Measurements from ENCODE around the gene DIS3L2. TPM values are rescaled to one million over a fixed set of nuclear protein-coding genes. Genes with fewer than 3 reads are reported as not detected.

Gene DIS3L2
- total RNA-seq, 4 donors from 2014 or later, result 13.3 to 31.0 (median 23.6) TPM

GRCh38 chr2:232250246-232251175 lies 289.0 kb downstream of the DIS3L2 start:
- TF ChIP-seq POLR2A (IDR thresholded peaks at IDR 0.05), result no peak
- ATAC-seq, result no peak
- Histone ChIP-seq H3K4me3 (no peak overlapping the region), H3K9me3 (no peaks in the 10 kb centered on the region), H3K4me1 (no peaks in the 10 kb centered on the region), H3K36me3 (peaks cover 0 to 62% of the 10 kb centered on the region in 2 donors), H3K27ac (no peak overlapping the region), H3K27me3 (no peaks in the 10 kb centered on the region)
- WGBS, 2 donors (ENCODE audit: low coverage in 1 of 2), result 77 to 82% methylated on average over 5 of the region's 5 CpGs

GRCh38 chr2:232255033-232255432 lies 293.5 kb downstream of the DIS3L2 start:
- 100% methylated on average over 1 to 4 of the region's 5 CpGs for WGBS, 2 donors (ENCODE audit: low coverage in 1 of 2)
- Histone ChIP-seq H3K27me3 (no peaks in the 10 kb centered on the region), H3K9me3 (no peaks in the 10 kb centered on the region), H3K4me1 (peaks cover 0 to 7% (median 0%) of the 10 kb centered on the region in 3 donors), H3K4me3 (no peak overlapping the region), H3K36me3 (peaks cover 0 to 58% of the 10 kb centered on the region in 2 donors), H3K27ac (no peak overlapping the region)
- ATAC-seq, result no peak
- no peak for TF ChIP-seq EP300 (IDR thresholded peaks at IDR 0.05)
- TF ChIP-seq POLR2A (IDR thresholded peaks at IDR 0.05), result no peak
- TF ChIP-seq POLR2AphosphoS5 (IDR thresholded peaks at IDR 0.05), result no peak
- no peak for TF ChIP-seq CTCF (IDR thresholded peaks at IDR 0.05)

- Histone ChIP-seq H3K4me1 (peaks cover 0 to 7% (median 0%) of the 10 kb centered on the region in 3 donors), H3K27me3 (no peaks in the 10 kb centered on the region), H3K36me3 (peaks cover 0 to 56% of the 10 kb centered on the region in 2 donors), H3K9me3 (no peaks in the 10 kb centered on the region), H3K4me3 (no peak overlapping the region), H3K27ac (no peak overlapping the region)
- no peak for TF ChIP-seq CTCF (IDR thresholded peaks at IDR 0.05)
- no peak for TF ChIP-seq EP300 (IDR thresholded peaks at IDR 0.05)
- TF ChIP-seq POLR2A (IDR thresholded peaks at IDR 0.05), result no peak
- TF ChIP-seq POLR2AphosphoS5 (IDR thresholded peaks at IDR 0.05), result no peak
- WGBS, 2 donors (ENCODE audit: low coverage in 1 of 2), result 59% methylated on average over 3 of the region's 3 CpGs; no CpG with 5 or more reads in 1 of the 2 donors
- ATAC-seq, result no peak
Observed at GRCh38 chr2:232260075-232260474, 298.6 kb downstream of the DIS3L2 start.

GRCh38 chr2:232261776-232262175 lies 300.3 kb downstream of the DIS3L2 start:
- Histone ChIP-seq H3K4me1 (peaks cover 0 to 7% (median 0%) of the 10 kb centered on the region in 3 donors), H3K9me3 (no peaks in the 10 kb centered on the region), H3K27ac (no peak overlapping the region), H3K27me3 (no peaks in the 10 kb centered on the region), H3K36me3 (peaks cover 0 to 68% of the 10 kb centered on the region in 2 donors), H3K4me3 (no peak overlapping the region)
- ATAC-seq, result no peak
- TF ChIP-seq EP300 (IDR thresholded peaks at IDR 0.05), result no peak
- no peak for TF ChIP-seq POLR2AphosphoS5 (IDR thresholded peaks at IDR 0.05)
- 100% methylated on average over 2 of the region's 2 CpGs for WGBS, 2 donors (ENCODE audit: low coverage in 1 of 2)

- Histone ChIP-seq H3K4me3 (no peak overlapping the region), H3K4me1 (peaks cover 0 to 7% (median 0%) of the 10 kb centered on the region in 3 donors), H3K36me3 (peaks cover 0 to 79% of the 10 kb centered on the region in 2 donors), H3K9me3 (no peaks in the 10 kb centered on the region), H3K27me3 (no peaks in the 10 kb centered on the region), H3K27ac (no peak overlapping the region)
- TF ChIP-seq POLR2A (IDR thresholded peaks at IDR 0.05) (no peak), EP300 (IDR thresholded peaks at IDR 0.05) (no peak), POLR2AphosphoS5 (IDR thresholded peaks at IDR 0.05) (no peak), CTCF (IDR thresholded peaks at IDR 0.05) (no peak)
- 80 to 92% methylated on average over 2 to 14 of the region's 15 CpGs for WGBS, 2 donors (ENCODE audit: low coverage in 1 of 2)
- ATAC-seq, result no peak
Observed at GRCh38 chr2:232263295-232263694, 301.8 kb downstream of the DIS3L2 start.

- no peak for ATAC-seq
- H3K9me3 ChIP-seq, result no peaks in the 10 kb centered on the region
- H3K27me3 ChIP-seq, result no peaks in the 10 kb centered on the region
- H3K4me3 ChIP-seq, result no peak overlapping the region
- H3K36me3 ChIP-seq, result peaks cover 0 to 85% of the 10 kb centered on the region in 2 donors
- H3K4me1 ChIP-seq, result peaks cover 0 to 7% (median 0%) of the 10 kb centered on the region in 3 donors
- H3K27ac ChIP-seq, result no peak overlapping the region
- 92 to 96% methylated on average over 3 to 4 of the region's 4 CpGs for WGBS, 2 donors (ENCODE audit: low coverage in 1 of 2)
- TF ChIP-seq CTCF (IDR thresholded peaks at IDR 0.05), result no peak
- TF ChIP-seq POLR2A (IDR thresholded peaks at IDR 0.05), result no peak
- TF ChIP-seq EP300 (IDR thresholded peaks at IDR 0.05), result no peak
- no peak for TF ChIP-seq POLR2AphosphoS5 (IDR thresholded peaks at IDR 0.05)
Observed at GRCh38 chr2:232264081-232264480, 302.6 kb downstream of the DIS3L2 start.
